8988T (cell line): ENCODE results near the gene C1orf87.

Experiments used
- DNase-seq: peaks from one replicate; pipeline ENCODE4 v3.0.0; 2011

C1orf87 gene, protein sequence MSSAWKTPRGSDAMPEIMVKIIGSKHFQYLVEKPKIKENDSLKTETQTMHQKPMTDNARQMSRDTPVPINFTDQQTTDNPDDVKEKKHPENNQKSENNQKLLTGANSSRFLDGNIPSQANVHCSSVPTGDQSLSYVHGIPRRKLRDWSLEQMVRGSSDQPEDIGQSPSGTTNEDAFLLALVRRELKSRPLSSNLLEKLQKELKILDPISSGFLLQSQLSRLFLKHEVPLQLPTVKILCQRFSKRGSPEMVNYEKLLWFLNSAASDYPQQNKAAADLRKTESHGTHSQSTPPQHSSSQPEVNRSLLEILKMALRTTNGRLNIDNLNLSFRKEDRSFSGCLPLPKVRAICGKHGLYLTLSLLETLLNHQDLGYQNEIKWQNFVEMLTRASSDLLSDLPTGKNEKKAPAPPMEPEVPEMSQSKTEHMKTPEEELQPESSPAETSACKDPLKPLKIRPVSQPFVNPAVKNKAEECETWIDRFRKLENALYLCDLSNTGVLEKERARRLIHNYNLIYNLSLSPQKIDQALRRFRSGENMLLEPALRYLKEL

GRCh38 chr1:60073605-60074278 is at the start of gene C1orf87:
Gene C1orf87 (minus strand): TSS chr1:60073770. CDS start chr1:60072643, 1,127 bp downstream.
- no peak for DNase-seq

GRCh38 chr1:60118085-60118484 is 44.5 kb upstream of the C1orf87 start:
- no peak for DNase-seq

- DNase-seq, result no peak
These were observed 41.3 kb upstream of the C1orf87 start for GRCh38 chr1:60114745-60115318.

DNA sequence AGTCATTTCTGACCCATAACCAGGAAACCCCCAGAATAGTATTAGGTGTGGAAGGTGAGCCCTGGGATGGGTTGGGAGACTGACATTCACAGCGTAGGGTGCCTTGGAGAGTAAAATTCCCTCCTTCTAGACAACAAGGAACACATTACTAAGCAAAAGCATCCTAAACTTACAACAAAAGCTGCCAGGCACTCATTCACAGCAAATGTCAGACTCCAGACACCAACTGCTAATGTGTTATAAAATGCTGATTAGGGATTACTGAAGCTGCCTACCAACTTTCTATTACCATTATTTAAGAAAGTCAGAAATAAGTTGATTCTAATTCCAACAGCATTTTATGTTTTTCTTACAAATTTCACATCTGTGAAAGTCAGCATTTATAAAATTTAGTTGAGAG is 40.0 kb upstream of the C1orf87 start:
- DNase-seq, result no peak

DNA sequence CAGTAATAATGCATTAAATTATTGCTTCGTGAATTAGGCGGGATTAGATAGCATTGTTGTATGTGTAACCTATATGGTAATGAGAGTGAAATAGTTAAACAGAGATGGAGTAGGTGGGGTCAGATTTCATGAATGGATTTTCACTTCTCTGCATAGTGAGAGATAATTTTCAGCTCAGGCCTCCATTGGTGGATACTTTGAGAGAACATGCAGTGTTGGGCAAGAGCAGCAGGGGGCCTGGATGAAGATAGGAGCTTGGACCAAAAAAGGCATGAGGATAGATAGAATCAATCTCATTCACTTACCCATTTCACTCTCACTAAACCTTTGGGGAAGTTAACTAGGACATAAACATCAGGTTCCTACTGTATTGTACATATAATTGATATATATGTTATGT is 39.5 kb upstream of the C1orf87 start:
- DNase-seq, result no peak

GRCh38 chr1:60111716-60112115 is 38.1 kb upstream of the C1orf87 start:
- no peak for DNase-seq

DNA sequence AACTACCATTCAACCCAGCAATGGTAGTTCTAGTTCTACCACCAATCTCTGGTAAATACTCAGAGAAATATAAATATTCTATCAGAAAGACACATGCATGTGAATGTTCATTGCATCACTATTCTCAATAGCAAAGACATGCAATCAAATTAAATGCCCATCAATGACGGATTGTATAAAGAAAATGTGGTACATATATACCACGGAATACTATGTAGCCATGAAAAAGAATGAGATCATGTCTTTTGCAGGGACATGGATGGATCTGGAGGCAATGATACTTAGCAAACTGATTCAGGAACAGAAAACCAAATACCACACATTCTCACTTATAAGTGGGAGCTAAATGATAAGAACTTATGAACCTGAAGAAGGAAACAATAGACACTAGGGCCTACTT is 37.5 kb upstream of the C1orf87 start:
- DNase-seq, result no peak

GRCh38 chr1:60108196-60108595 is 34.6 kb upstream of the C1orf87 start:
- no peak for DNase-seq

- no peak for DNase-seq
These were observed 29.6 kb upstream of the C1orf87 start for GRCh38 chr1:60103186-60103585.

- DNase-seq, result no peak
These were observed 28.9 kb upstream of the C1orf87 start for GRCh38 chr1:60102267-60103061.

DNA sequence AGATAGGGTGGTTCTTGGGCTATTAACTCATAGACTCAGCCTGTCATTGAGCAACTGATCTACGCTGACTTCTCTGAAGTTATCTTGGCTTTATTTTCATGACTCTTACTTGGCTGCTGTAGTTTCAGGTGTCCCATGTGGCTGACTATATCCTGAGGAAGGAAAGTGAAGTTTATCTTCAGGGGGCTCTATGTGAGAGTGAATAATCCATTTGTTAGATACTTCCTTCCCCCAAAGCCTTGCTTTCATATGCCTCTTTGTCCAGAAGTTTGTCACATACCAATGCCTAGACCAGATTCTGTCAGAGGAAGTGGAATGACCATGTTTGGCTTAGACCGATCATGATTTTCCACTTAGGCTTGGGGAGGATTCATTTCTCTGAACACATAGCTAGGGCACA is 27.9 kb upstream of the C1orf87 start:
- no peak for DNase-seq

DNA sequence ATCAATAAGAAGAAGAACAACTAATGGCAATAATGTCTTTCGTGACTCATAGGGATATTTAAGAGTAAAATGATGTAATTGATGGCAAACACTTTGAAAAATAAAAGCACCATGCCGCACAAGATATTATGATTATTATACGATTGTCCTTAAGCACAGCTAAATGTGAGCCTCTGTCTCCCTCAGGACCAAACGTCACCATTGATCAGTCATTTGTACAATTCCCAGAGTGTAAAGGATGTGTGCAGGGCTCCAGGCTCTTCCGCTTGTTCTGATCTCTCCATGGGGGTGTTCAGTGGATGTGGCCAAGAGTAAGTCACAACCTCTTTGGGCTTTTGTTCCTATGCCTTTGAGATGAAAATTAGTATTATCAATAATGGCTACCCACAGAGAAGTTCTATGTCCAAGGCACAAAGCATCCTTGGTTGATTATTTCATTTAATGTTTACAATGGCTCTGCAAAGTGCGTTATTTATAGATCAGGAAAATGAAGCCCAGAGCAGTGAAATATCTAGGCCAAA is 17.7 kb upstream of the C1orf87 start:
- DNase-seq, result no peak

GRCh38 chr1:60090655-60091054 is 17.1 kb upstream of the C1orf87 start:
- no peak for DNase-seq

- DNase-seq, result no peak
These were observed 15.1 kb upstream of the C1orf87 start for GRCh38 chr1:60088620-60089155.

- no peak for DNase-seq
These were observed 14.1 kb upstream of the C1orf87 start for GRCh38 chr1:60087681-60088080.

GRCh38 chr1:60078182-60078581 is 4.6 kb upstream of the C1orf87 start:
- no peak for DNase-seq

DNA sequence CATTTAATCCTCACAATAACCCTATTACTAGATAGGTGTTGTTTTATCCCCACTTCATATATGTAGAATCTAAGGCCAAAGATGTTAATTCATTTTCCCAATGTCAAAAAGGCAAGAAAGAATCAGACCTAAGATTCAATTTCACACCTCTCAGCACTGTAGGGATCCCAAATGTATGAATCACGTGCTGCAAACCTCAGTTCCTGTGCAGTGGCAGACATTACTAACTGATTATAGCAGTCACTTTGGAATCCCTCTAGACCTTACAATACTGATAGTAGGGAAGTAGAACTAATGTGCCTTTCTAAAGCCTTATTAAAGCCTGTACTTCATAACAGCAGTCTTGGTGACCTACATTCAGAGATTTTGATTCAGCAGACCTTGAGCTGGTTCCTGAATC is 2.3 kb downstream of the C1orf87 start:
- DNase-seq, result no peak

DNA sequence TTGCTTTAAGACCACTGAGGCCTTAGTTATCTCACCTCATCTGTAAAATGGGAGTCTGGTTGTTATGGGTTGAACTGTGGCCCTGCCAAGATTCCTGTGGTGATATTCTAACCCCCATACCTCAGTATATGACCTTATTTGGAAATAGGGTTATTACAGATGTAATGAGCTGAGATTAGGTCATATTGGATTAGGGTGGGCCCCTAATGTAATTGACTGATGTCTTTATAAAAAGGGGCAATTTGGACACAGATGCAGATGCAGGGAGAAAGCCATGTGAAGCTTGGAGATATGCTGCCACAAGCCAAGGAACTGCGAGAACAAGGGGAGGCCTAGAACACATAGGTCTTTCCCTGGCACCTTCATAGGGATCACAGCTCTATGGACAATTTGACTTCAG is 3.9 kb downstream of the C1orf87 start:
- no peak for DNase-seq

GRCh38 chr1:60068393-60069045 is 5.1 kb downstream of the C1orf87 start:
- DNase-seq, result no peak

DNA sequence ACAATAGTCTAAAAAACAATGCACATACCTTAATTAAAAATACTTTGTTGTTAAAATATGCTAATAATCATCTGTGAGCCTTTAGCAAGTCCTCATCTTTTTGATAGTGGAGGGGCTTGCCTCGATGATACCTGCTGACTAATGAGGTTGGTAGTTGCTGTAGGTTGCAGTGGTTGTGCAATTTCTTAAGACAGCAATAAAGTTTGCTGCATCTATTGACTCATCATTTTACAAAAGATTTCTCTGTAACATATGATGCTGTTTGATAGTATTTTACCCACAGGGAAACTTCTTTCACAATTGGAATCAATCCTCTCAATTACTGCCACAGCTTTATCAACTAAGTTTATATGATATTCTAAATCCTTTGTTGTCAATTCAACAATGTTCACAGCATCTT is 7.6 kb downstream of the C1orf87 start:
- no peak for DNase-seq

DNA sequence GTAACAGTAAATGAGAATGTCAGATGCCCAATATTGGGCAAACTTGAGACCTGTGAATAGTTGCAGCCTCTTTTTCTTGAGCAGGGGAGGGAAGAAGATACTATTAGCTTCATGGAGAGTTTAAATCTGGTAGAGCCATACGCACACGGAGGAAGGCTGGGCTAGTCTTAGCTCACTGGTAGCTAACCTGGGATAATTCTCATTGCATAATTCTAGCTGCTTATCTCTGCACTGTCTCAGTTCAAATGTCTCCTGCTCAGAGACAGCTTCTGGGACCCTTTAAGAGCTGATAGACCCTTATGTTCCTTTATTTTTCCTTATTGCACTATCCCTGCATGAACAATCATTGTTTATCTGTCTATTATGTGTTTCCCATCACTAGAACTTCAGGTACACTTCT is 8.4 kb downstream of the C1orf87 start:
- DNase-seq, result no peak

DNA sequence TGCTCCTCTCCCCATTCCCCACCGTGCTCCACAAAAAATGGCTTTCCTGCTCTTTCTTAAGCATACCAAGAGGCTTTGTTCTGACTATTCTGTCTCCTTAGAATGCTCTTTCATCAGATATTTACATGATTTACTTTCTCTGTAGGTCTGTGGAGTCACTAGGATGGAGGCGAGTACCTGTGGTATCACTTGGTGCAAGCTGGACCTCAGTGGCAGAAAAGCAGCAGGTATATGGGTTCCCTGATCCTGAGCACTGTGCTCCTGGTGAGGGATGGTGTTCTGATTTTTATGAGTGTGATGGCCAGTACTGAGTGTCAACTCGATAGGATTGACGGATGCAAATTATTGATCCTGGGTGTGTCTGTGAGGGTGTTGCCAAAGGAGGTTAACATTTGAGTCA is 10.0 kb downstream of the C1orf87 start:
- DNase-seq, result no peak
